DOHH2 (cell line): ENCODE results near the gene ATXN7L1.

ENCODE experiments used
- H3F3A ChIP-seq: fragments of 200-600 bp; sonication (generic), shearing (Covaris generic); 2 replicates; pipeline ENCODE4 v1.6.0; 2016; ENCODE audit warnings: antibody characterized with exemption, mild to moderate bottlenecking; ENCODE audit not compliant: control insufficient read depth, insufficient read depth
- H3K27ac ChIP-seq: fragments of 200-600 bp; sonication (generic); 2 replicates; pipeline ENCODE4 v1.5.1; 2014; ENCODE audit warnings: low read depth, mild to moderate bottlenecking, low read length, moderate library complexity
- H3K27me3 ChIP-seq: fragments of 200-600 bp; sonication (generic); 2 replicates; pipeline ENCODE4 v1.6.1; 2014; ENCODE audit warnings: mild to moderate bottlenecking, low read length, mixed read lengths; ENCODE audit not compliant: control insufficient read depth
- H3K36me3 ChIP-seq: fragments of 200-600 bp; sonication (generic); 2 replicates; pipeline ENCODE4 v1.6.1; 2014; ENCODE audit warnings: mild to moderate bottlenecking, low read length, moderate library complexity, mixed read lengths; ENCODE audit not compliant: control insufficient read depth
- H3K4me1 ChIP-seq: fragments of 200-600 bp; sonication (generic); 2 replicates; pipeline ENCODE4 v1.6.1; 2014; ENCODE audit warnings: mild to moderate bottlenecking, low read length, mixed read lengths; ENCODE audit not compliant: control insufficient read depth
- H3K4me2 ChIP-seq: fragments of 200-600 bp; sonication (generic); 2 replicates; pipeline ENCODE4 v1.6.0; 2014; ENCODE audit warnings: mild to moderate bottlenecking, low read length, moderate library complexity
- H3K4me3 ChIP-seq: fragments of 200-600 bp; sonication (generic); 2 replicates; pipeline ENCODE4 v1.5.1; 2014; ENCODE audit warnings: mild to moderate bottlenecking, low read length, mixed read lengths
- H3K79me2 ChIP-seq: fragments of 200-600 bp; sonication (generic); 2 replicates; pipeline ENCODE4 v1.6.1; 2014; ENCODE audit warnings: mild to moderate bottlenecking, low read length, mixed read lengths; ENCODE audit not compliant: control insufficient read depth
- H3K9me2 ChIP-seq: fragments of 200-600 bp; sonication (generic); replicated peaks from 2 replicates; pipeline ENCODE4 v1.6.1; 2014; ENCODE audit warnings: mild to moderate bottlenecking, low read length, mixed read lengths; ENCODE audit not compliant: control insufficient read depth
- H3K9me3 ChIP-seq: fragments of 200-600 bp; sonication (generic); 2 replicates; pipeline ENCODE4 v1.6.1; 2014; ENCODE audit warnings: antibody characterized with exemption, low read length, mixed read lengths; ENCODE audit not compliant: control insufficient read depth, insufficient read depth
- H4K20me1 ChIP-seq: fragments of 200-600 bp; sonication (generic); 2 replicates; pipeline ENCODE4 v1.6.0; 2014; ENCODE audit warnings: low read depth, mild to moderate bottlenecking, antibody characterized with exemption, low read length, moderate library complexity; ENCODE audit not compliant: control insufficient read depth, insufficient read depth
- CTCF ChIP-seq: fragments of 200-600 bp; sonication (generic); IDR thresholded peaks from one replicate; pipeline ENCODE4 v1.5.1; 2014; ENCODE audit warnings: antibody characterized with exemption, mild to moderate bottlenecking, low read depth, low read length; ENCODE audit not compliant: poor library complexity, severe bottlenecking
- EZH2phosphoT487 ChIP-seq: fragments of 200-600 bp; sonication (generic); IDR thresholded peaks from 2 replicates; pipeline ENCODE4 v1.6.1; 2017; ENCODE audit warnings: borderline replicate concordance, mild to moderate bottlenecking, antibody characterized with exemption, low read length, moderate library complexity, mixed read lengths

The ATXN7L1 gene

GRCh38 chr7:105902325-105902911 is 26.0 kb upstream of the ATXN7L1 start:
- H3K4me2 ChIP-seq: no peak overlapping the region
- no peaks in the 10 kb centered on the region for H3F3A ChIP-seq
- TF ChIP-seq EZH2phosphoT487: no peak
- TF ChIP-seq CTCF: no peak
- no peaks in the 10 kb centered on the region for H3K9me2 ChIP-seq
- H3K27ac ChIP-seq: no peak overlapping the region
- H3K36me3 ChIP-seq: no peaks in the 10 kb centered on the region
- no peaks in the 10 kb centered on the region for H3K9me3 ChIP-seq
- H3K4me1 ChIP-seq: 0 out of 2 replicates have a peak, but pooled peaks cover 3% of the 10 kb centered on the region
- peaks cover 19% of the 10 kb centered on the region for H3K27me3 ChIP-seq
- no peak overlapping the region for H3K4me3 ChIP-seq
- H3K79me2 ChIP-seq: no peaks in the 10 kb centered on the region
- no peaks in the 10 kb centered on the region for H4K20me1 ChIP-seq

DNA sequence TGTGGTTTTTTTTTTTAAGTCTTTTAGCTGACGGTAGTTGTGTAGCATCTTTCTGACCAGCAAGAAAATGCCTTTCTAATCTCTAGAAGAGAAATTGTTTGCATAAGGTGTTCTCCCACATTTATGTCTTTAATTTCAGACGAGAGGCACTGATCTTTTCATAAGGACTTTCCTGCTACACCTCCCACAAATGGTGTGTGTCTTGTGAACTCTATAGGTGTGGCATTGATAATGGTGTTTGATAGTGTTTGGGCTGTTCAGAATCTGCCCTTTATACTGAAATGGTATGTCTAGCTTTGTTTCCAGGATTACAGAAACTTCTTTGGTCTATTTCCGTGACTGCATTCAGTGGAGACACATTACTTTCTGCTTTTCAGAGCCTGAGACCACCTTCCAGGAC is 21.6 kb upstream of the ATXN7L1 start:
- no peaks in the 10 kb centered on the region for H3K4me1 ChIP-seq
- TF ChIP-seq CTCF (no peak), EZH2phosphoT487 (no peak)
- no peak overlapping the region for H3K4me3 ChIP-seq
- no peak overlapping the region for H3K4me2 ChIP-seq
- no peaks in the 10 kb centered on the region for H4K20me1 ChIP-seq
- H3K9me2 ChIP-seq: no peaks in the 10 kb centered on the region
- H3K9me3 ChIP-seq: no peaks in the 10 kb centered on the region
- H3K27ac ChIP-seq: no peak overlapping the region
- H3F3A ChIP-seq: no peaks in the 10 kb centered on the region
- H3K36me3 ChIP-seq: no peaks in the 10 kb centered on the region
- H3K79me2 ChIP-seq: no peaks in the 10 kb centered on the region
- H3K27me3 ChIP-seq: peaks cover 15% of the 10 kb centered on the region

GRCh38 chr7:105896407-105896911 is 20.1 kb upstream of the ATXN7L1 start:
- H3K4me1 ChIP-seq: no peaks in the 10 kb centered on the region
- no peaks in the 10 kb centered on the region for H4K20me1 ChIP-seq
- H3K4me2 ChIP-seq: no peak overlapping the region
- no peak for TF ChIP-seq CTCF
- no peak for TF ChIP-seq EZH2phosphoT487
- no peaks in the 10 kb centered on the region for H3K36me3 ChIP-seq
- H3K27ac ChIP-seq: no peak overlapping the region
- H3K27me3 ChIP-seq: peaks cover 19% of the 10 kb centered on the region
- no peaks in the 10 kb centered on the region for H3K79me2 ChIP-seq
- H3K4me3 ChIP-seq: no peak overlapping the region
- H3K9me2 ChIP-seq: no peaks in the 10 kb centered on the region
- no peaks in the 10 kb centered on the region for H3F3A ChIP-seq
- no peaks in the 10 kb centered on the region for H3K9me3 ChIP-seq
